Activated CD4-positive, alpha-beta T cell treated with anti-CD3 and anti-CD28 coated beads for 36 hours (primary cell): ENCODE results near the gene MKRN1. TPM values are rescaled to one million over a fixed set of nuclear protein-coding genes. Genes with fewer than 3 reads are reported as not detected.
"Not testable (repeated sequence)": the region's sequence is repeated elsewhere in the genome, so short reads cannot be mapped to it uniquely, and the experiment has no call there.

ENCODE experiments used
- ATAC-seq: fragments of 200-7000 bp; cut with Tn5 transposase; one replicate; pipeline ENCODE4 v1.10.0; 2021; ENCODE audit warnings: mild to moderate bottlenecking, moderate library complexity
- CTCF ChIA-PET: fragments of 350-600 bp; sonication (Branson Sonifier 250); formaldehyde crosslinking; loops from one replicate; lab custom pipeline; 2021; ENCODE audit warnings: antibody characterized with exemption; lab: Charles Lee
- POLR2A ChIA-PET: fragments of 350-600 bp; sonication (Branson Sonifier 250); formaldehyde crosslinking; loops from one replicate; lab custom pipeline; 2021; ENCODE audit warnings: antibody characterized with exemption, inconsistent platforms; lab: Charles Lee
- DNase-seq: peaks from one replicate; pipeline ENCODE4 v3.0.0-alpha.2; 2020
- H3K27ac Mint-ChIP-seq: one replicate; pipeline ENCODE4 v1.8.0; 2021; ENCODE audit warnings: mixed read lengths
- H3K27me3 Mint-ChIP-seq: one replicate; pipeline ENCODE4 v1.8.0; 2021; ENCODE audit warnings: mixed read lengths
- H3K36me3 Mint-ChIP-seq: one replicate; pipeline ENCODE4 v1.8.0; 2021; ENCODE audit warnings: low read depth, mixed read lengths
- H3K4me1 Mint-ChIP-seq: one replicate; pipeline ENCODE4 v1.8.0; 2021; ENCODE audit warnings: mixed read lengths
- H3K4me3 Mint-ChIP-seq: one replicate; pipeline ENCODE4 v1.8.0; 2021; ENCODE audit warnings: mild to moderate bottlenecking, moderate library complexity, mixed read lengths
- H3K9me3 Mint-ChIP-seq: one replicate; pipeline ENCODE4 v1.8.0; 2021; ENCODE audit warnings: low read depth, mixed read lengths
- intact Hi-C, 2 experiments: fragments of 100-400 bp; cut with DNase I in 1 of 2; cut with micrococcal nuclease in 1 of 2; formaldehyde crosslinking; loops; one replicate each; pipeline versions ENCODE4 v1.14.2 to v1.15.1; 2022 to 2024; cut with DNase I, micrococcal nuclease
- total RNA-seq, 2 experiments: library from RNA; stranded (reverse); gene quantifications; one replicate each; pipeline ENCODE4 v1.2.3, GENCODE V29; 2021

Gene MKRN1
- total RNA-seq, 2 experiments from 2014 or later = 73.6 to 77.9 TPM

DNA sequence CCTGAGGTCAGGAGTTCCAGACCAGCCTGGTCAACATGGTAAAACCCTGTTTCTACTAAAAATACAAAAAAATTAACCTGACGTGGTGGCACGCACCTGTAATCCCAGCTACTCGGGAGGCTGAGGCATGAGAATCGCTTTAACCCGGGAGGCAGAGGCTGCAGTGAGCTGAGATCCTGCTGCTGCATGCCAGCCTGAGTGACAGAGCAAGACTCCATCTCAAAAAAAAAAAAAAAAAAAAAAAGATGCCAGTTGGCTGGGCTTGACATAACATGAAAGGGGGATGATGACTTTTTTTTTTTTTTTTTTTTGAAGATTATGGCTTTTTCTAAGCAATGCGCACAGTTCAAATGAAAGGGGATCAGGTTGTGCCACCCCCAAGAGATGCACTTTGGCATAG, 28.3 kb upstream of the MKRN1 start:
- H3K9me3 Mint-ChIP-seq, H3K27me3 Mint-ChIP-seq, DNase-seq, H3K4me3 Mint-ChIP-seq, intact Hi-C loops, H3K27ac Mint-ChIP-seq, H3K4me1 Mint-ChIP-seq, POLR2A ChIA-PET, CTCF ChIA-PET, H3K36me3 Mint-ChIP-seq, ATAC-seq: not testable (repeated sequence)

DNA sequence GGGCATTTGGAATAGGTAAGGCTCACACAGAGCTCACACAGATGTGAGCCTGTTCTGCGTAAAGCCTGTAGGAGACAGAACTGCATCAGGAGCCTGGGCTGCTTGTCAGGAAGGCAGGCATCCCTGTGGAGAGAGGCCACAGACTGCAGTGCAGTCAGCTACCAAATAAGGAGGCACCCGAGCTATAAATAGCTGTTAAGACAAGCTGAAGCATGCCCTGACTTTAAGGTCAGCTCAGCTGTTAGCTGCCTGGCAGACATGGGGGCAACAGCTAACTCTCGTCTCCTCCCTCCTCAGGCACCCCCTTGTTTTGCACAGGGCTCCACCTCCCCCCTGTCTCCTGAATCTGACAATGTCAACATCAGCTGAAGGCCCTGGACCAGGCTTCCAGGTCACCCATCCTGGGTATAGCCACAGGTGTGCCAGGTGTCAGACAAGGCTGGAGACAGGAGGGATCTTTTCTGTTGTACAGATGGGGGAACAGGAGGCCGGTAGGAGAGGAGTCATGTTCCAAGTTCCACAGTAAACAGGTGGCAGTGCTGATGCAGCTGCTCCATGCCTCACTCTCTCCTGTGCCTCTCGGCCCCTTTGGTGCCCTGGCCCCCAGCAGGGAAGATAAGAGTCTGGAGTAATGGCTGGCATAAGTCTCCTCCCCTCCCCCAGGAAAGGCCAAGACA, 27.6 kb upstream of the MKRN1 start:
- Mint-ChIP-seq H3K9me3 (no peaks in the 10 kb centered on the region), H3K36me3 (no peaks in the 10 kb centered on the region), H3K27me3 (no peaks in the 10 kb centered on the region), H3K4me3 (no peak overlapping the region), H3K27ac (no peak overlapping the region), H3K4me1 (no peaks in the 10 kb centered on the region)
- POLR2A ChIA-PET = no interaction called here
- CTCF ChIA-PET = interaction anchor here (0.6 kb wide), 1 partner anchor 137 kb away, joined by 3 read pairs; no protein-coding TSS in a partner anchor
- no peak for DNase-seq
- no peak for ATAC-seq
- intact Hi-C loops = no loop called here

GRCh38 chr7:140501966-140502365, 22.7 kb upstream of the MKRN1 start:
- intact Hi-C loops = no loop called here
- CTCF ChIA-PET = interaction anchor here (0.8 to 1.5 kb wide), 7 partner anchors 9 to 151 kb away, joined by 3 to 7 read pairs (median 3); no protein-coding TSS in a partner anchor
- no peaks in the 10 kb centered on the region for H3K9me3 Mint-ChIP-seq
- no peaks in the 10 kb centered on the region for H3K4me1 Mint-ChIP-seq
- no peak overlapping the region for H3K27ac Mint-ChIP-seq
- DNase-seq = no peak
- no peak for ATAC-seq
- no peaks in the 10 kb centered on the region for H3K36me3 Mint-ChIP-seq
- POLR2A ChIA-PET = no interaction called here
- no peaks in the 10 kb centered on the region for H3K27me3 Mint-ChIP-seq
- H3K4me3 Mint-ChIP-seq = no peak overlapping the region

DNA sequence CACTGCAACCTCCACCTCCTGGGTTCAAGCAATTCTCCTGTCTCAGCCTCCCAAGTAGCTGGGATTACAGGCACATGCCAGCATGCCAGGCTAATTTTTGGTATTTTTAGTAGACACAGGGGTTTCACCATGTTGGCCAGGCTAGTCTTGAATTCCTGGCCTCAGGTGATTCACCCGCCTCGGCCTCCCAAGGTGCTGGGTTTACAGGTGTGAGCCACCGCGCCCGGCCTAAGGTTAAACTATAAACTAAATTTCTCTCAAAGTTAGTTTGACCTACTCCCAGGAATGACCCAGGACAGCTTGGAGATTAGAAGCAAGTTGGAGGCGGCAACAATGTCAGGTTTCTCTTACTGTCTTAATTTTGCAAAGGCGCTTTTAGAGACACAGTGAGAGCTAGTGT, 18.5 kb upstream of the MKRN1 start:
- intact Hi-C loops, POLR2A ChIA-PET, ATAC-seq, H3K27me3 Mint-ChIP-seq, H3K27ac Mint-ChIP-seq, H3K4me3 Mint-ChIP-seq, DNase-seq, H3K9me3 Mint-ChIP-seq, H3K4me1 Mint-ChIP-seq, H3K36me3 Mint-ChIP-seq: not testable (repeated sequence)
- CTCF ChIA-PET = interaction anchor here (0.6 to 0.9 kb wide), 2 partner anchors 18 to 92 kb away, joined by 3 read pairs; no protein-coding TSS in a partner anchor

DNA sequence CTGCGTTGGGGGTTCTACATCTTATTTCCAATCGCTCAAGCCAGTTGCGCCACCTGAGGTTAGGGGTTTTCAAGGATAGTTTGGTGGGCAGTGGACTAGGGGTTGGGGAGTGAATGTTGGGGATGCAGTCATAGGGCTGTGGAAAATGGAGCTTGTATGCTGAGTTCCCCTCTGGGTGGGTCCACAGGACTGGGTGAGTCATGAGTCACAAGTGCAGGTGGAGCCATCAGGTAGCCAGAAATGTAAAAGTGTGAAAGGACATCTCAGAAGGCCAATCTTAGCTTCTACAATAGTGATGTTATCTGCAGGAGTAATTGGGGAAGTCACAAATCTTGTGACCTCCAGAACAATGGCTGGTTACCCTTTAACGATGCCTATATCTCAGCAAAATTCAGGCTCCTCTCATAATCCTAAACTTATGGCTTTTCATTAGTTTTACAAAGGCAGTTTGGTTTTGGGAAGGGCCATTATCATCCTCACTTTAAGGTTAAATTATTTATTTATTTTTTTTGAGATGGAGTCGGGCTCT, 18.0 kb upstream of the MKRN1 start:
- H3K4me3 Mint-ChIP-seq = no peak overlapping the region
- H3K27me3 Mint-ChIP-seq = no peaks in the 10 kb centered on the region
- intact Hi-C loops = no loop called here
- no peaks in the 10 kb centered on the region for H3K4me1 Mint-ChIP-seq
- DNase-seq (no peak), ATAC-seq (no peak)
- ChIA-PET CTCF (interaction anchor here (0.6 to 0.9 kb wide), 4 partner anchors 19 to 760 kb away, joined by 3 read pairs; no protein-coding TSS in a partner anchor), POLR2A (no interaction called here)
- no peak overlapping the region for H3K27ac Mint-ChIP-seq
- H3K36me3 Mint-ChIP-seq = no peaks in the 10 kb centered on the region
- no peaks in the 10 kb centered on the region for H3K9me3 Mint-ChIP-seq

DNA sequence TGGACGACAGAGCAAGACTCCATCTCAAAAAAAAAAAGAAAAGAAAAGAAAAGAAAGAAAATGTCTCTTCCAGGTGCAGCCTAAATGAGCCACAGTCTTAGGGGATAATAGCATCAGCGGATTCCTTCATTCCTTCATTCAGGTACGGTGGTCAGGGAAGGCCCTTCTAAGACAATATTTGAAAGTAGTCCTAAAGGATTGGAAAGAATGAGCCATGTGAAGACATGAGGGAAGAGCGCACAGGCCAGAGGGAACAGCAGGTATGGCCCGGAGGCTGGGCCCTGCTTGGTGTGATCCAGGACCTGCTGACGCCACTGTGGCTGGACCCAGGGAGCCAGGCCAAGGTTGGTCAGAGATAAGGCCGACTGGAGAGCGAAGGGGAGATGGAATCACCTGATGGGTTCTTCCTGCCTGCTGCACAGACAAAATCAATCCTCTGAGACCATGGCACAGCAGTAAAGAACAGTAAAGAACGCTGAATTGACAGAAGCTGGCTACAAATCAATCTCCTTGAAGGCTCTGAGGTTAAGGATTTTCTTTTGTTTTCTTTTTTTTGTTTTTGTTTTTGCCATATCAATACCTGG, 16.3 kb upstream of the MKRN1 start:
- ATAC-seq = no peak
- no peaks in the 10 kb centered on the region for H3K36me3 Mint-ChIP-seq
- no peaks in the 10 kb centered on the region for H3K9me3 Mint-ChIP-seq
- intact Hi-C loops = no loop called here
- ChIA-PET POLR2A (no interaction called here), CTCF (interaction anchor here (6.5 kb wide), 1 partner anchor 19 kb away, joined by 43 read pairs; no protein-coding TSS in a partner anchor)
- no peak for DNase-seq
- H3K4me1 Mint-ChIP-seq = no peaks in the 10 kb centered on the region
- no peak overlapping the region for H3K4me3 Mint-ChIP-seq
- no peak overlapping the region for H3K27ac Mint-ChIP-seq
- no peaks in the 10 kb centered on the region for H3K27me3 Mint-ChIP-seq

DNA sequence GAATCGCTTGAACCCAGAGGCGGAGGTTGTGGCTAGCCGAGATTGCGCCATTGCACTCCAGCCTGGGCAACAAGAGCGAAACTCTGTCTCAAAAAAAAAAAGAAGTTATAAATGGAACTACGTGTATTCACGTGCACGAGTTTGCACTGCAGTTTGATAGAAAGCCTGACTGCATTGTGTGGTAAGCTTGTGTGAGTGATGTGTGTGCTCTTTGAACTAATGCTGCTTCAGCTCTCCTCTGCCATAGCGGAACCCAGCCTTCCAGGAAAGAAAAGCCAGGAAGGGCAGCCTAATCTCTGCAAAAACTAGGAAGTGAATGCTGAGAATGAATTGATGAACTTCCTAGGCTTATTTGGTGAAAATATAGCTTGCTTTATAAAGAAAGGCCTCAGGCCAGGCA, 15.6 kb upstream of the MKRN1 start:
- no peaks in the 10 kb centered on the region for H3K36me3 Mint-ChIP-seq
- no peak overlapping the region for H3K4me3 Mint-ChIP-seq

DNA sequence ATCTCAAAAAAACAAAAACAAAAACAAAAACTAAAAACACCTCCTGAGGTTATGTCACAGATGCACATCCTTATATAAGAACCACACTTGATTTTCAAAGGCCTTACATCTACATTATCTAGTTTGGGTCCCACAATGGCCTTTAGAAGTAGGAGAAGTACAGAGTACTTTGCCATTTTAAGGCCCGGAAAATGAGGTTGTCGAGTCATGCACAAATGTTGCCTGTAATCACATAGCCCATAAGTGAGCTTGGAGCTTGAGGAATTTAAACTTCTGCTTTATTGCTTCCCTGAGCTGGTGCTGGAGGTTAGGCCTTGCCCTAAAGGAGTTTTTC, 9.7 kb upstream of the MKRN1 start:
- intact Hi-C loops = no loop called here
- Mint-ChIP-seq H3K4me1 (no peaks in the 10 kb centered on the region), H3K4me3 (no peak overlapping the region), H3K27me3 (peaks cover 3% of the 10 kb centered on the region), H3K27ac (no peak overlapping the region), H3K36me3 (no peaks in the 10 kb centered on the region), H3K9me3 (no peaks in the 10 kb centered on the region)
- no peak for ATAC-seq
- ChIA-PET POLR2A (no interaction called here), CTCF (interaction anchor here (0.6 to 6.5 kb wide), 6 partner anchors 9 to 138 kb away, joined by 3 to 43 read pairs (median 3); partner anchors contain the start of gene MKRN1)
- DNase-seq = no peak

More for the DNA sequence above, 15.6 kb upstream of the MKRN1 start:
- Mint-ChIP-seq H3K27ac (no peak overlapping the region), H3K27me3 (no peaks in the 10 kb centered on the region), H3K4me1 (no peaks in the 10 kb centered on the region), H3K9me3 (no peaks in the 10 kb centered on the region)
- intact Hi-C loops = no loop called here
- CTCF ChIA-PET = interaction anchor here (0.8 to 6.5 kb wide), 2 partner anchors 9 to 18 kb away, joined by 4 to 43 read pairs; no protein-coding TSS in a partner anchor
- DNase-seq (no peak), ATAC-seq (no peak)
- POLR2A ChIA-PET = no interaction called here

- CTCF ChIA-PET = interaction anchor here (1.0 kb wide), 1 partner anchor 16 kb away, joined by 4 read pairs; no protein-coding TSS in a partner anchor
- POLR2A ChIA-PET = no interaction called here
- intact Hi-C loops = no loop called here
- DNase-seq (no peak), ATAC-seq (no peak)
- H3K4me3 Mint-ChIP-seq = no peak overlapping the region
- no peaks in the 10 kb centered on the region for H3K9me3 Mint-ChIP-seq
- H3K27me3 Mint-ChIP-seq = peaks cover 3% of the 10 kb centered on the region
- H3K4me1 Mint-ChIP-seq = no peaks in the 10 kb centered on the region
- H3K27ac Mint-ChIP-seq = no peak overlapping the region
- H3K36me3 Mint-ChIP-seq = no peaks in the 10 kb centered on the region
Measured at GRCh38 chr7:140485500-140486265, 6.4 kb upstream of the MKRN1 start.

- H3K27me3 Mint-ChIP-seq = peaks cover 3% of the 10 kb centered on the region
- H3K4me3 Mint-ChIP-seq = no peak overlapping the region
- H3K4me1 Mint-ChIP-seq = no peaks in the 10 kb centered on the region
- POLR2A ChIA-PET = no interaction called here
- no peaks in the 10 kb centered on the region for H3K36me3 Mint-ChIP-seq
- H3K27ac Mint-ChIP-seq = no peak overlapping the region
- no peaks in the 10 kb centered on the region for H3K9me3 Mint-ChIP-seq
- DNase-seq = no peak
- intact Hi-C loops = no loop called here
- no peak for ATAC-seq
- CTCF ChIA-PET = no interaction called here
Measured at GRCh38 chr7:140484951-140485499, 5.7 kb upstream of the MKRN1 start.

DNA sequence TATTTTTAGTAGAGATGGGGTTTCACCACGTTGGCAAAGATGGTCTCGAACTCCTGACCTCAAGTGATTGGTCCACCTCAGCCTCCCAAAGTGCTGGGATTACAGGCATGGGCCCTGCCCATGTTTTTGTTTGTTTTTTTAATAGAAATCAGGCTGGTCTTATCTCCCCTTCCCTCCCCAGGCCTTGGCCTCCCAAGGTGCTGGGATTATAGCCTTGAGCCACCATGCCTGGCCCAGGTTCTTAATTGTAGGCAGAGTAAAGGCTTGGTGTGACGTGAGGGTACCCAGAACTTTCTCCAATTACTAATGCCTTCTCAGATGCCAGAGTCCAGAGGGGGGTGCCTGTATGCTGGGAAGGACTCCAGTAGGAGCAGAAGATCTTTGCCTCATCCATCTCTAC, 5.2 kb upstream of the MKRN1 start:
- ATAC-seq = no peak
- ChIA-PET CTCF (no interaction called here), POLR2A (no interaction called here)
- Mint-ChIP-seq H3K27me3 (peaks cover 3% of the 10 kb centered on the region), H3K9me3 (no peaks in the 10 kb centered on the region), H3K4me1 (no peaks in the 10 kb centered on the region), H3K36me3 (no peaks in the 10 kb centered on the region), H3K27ac (no peak overlapping the region), H3K4me3 (no peak overlapping the region)
- no peak for DNase-seq
- intact Hi-C loops = no loop called here
